GM18867 (cell line): ENCODE data around the gene FDXR.
A peak's percentile ranks its signal among the peaks of the same experiment; 100 is the strongest.
"Not testable (repeated sequence)": the region's sequence is repeated elsewhere in the genome, so short reads cannot be mapped to it uniquely, and the experiment has no call there.

Experiments
- ATAC-seq: cut with Tn5 transposase; IDR thresholded peaks from one replicate; pipeline ENCODE4 v1.9.1; 2021; ENCODE audit warnings: mild to moderate bottlenecking, moderate library complexity; ENCODE audit not compliant: unreplicated experiment

The FDXR gene

GRCh38 chr17:74873037-74873873 lies 461 bp upstream of the FDXR start:
- peak; percentile 87 for ATAC-seq

- ATAC-seq = no peak
Observed at GRCh38 chr17:74871356-74872076, 1.3 kb downstream of the FDXR start.

GRCh38 chr17:74870512-74870911 lies 2.3 kb downstream of the FDXR start:
- no peak for ATAC-seq

GRCh38 chr17:74870028-74870427 lies 2.8 kb downstream of the FDXR start:
- ATAC-seq = not testable (repeated sequence)

- no peak for ATAC-seq
Observed at GRCh38 chr17:74868908-74869255, 3.9 kb downstream of the FDXR start.

- ATAC-seq = no peak
Observed at GRCh38 chr17:74868251-74868907, 4.4 kb downstream of the FDXR start.

GRCh38 chr17:74866198-74866835 lies 6.5 kb downstream of the FDXR start:
- ATAC-seq = no peak

- ATAC-seq = no peak
Observed at GRCh38 chr17:74865504-74866197, 7.1 kb downstream of the FDXR start.

GRCh38 chr17:74864866-74865395 lies 7.9 kb downstream of the FDXR start:
- peak; percentile 36 for ATAC-seq

- no peak for ATAC-seq
Observed at GRCh38 chr17:74864297-74864865, 8.4 kb downstream of the FDXR start.

GRCh38 chr17:74863420-74864296 lies 9.1 kb downstream of the FDXR start:
- ATAC-seq = no peak

- ATAC-seq = no peak
Observed at GRCh38 chr17:74862919-74863318, 9.9 kb downstream of the FDXR start.

GRCh38 chr17:74862108-74862901 lies 10.5 kb downstream of the FDXR start:
- ATAC-seq = no peak

- no peak for ATAC-seq
Observed at GRCh38 chr17:74861662-74862107, 11.1 kb downstream of the FDXR start.

- ATAC-seq = no peak
Observed at GRCh38 chr17:74860872-74861661, 11.7 kb downstream of the FDXR start.

GRCh38 chr17:74860229-74860871 lies 12.4 kb downstream of the FDXR start:
- ATAC-seq = no peak
